AG20443 (cell line): ENCODE data around the gene CNRIP1.
A peak's percentile ranks its signal among the peaks of the same experiment; 100 is the strongest.

Experiments
- DNase-seq: peaks from one replicate; pipeline ENCODE4 v3.0.0; 2012; ENCODE audit warnings: low spot score, mixed read lengths

Gene CNRIP1

DNA sequence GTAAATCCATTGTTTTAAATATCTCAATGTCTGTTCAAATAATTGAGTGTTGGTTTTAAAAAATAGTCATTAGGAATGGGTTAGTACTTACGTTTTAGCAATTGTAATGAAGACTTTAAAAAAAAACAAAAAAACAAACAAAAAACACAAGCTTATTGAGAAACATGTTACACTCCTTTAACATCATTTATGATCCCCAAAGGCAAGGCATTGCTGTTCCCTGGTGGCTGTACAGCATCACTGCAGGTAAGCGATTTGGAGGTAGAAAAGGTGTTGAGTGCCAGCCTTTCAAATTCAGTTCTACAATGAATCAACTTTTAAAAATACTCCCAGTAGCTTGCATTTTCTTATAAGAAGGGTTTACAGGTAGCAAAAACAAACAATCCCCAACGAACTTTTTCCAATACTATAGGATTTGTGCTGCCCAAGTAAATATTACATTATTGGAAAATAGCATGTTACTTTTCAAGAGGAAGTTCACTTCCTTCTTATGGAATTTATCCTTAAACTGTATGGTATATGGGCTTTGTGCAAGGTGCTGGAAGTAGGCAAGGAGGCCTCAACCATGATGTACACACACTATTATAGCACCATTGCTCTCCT lies 27.5 kb downstream of the CNRIP1 start:
- DNase-seq = peak; percentile 23

DNA sequence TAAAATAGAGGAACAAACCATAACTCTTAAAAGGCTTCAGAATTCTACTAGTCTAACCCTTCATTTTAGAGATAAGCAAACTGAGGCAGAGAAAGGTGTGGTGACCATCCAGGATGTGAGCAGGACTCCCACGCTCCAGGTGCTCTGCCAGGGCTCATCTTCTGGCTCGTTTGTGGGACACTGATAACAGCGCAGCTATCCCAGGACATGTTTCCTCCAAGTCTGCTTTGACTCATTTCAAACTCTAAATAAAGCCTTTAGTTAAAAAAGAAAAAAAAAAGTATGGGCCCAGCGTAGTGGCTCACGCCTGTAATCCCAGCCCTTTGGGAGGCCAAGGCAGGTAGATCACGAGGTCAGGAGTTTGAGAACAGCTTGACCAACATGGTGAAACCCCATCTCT lies 28.4 kb downstream of the CNRIP1 start:
- no peak for DNase-seq

GRCh38 chr2:68290901-68291300 lies 28.8 kb downstream of the CNRIP1 start:
- no peak for DNase-seq

DNA sequence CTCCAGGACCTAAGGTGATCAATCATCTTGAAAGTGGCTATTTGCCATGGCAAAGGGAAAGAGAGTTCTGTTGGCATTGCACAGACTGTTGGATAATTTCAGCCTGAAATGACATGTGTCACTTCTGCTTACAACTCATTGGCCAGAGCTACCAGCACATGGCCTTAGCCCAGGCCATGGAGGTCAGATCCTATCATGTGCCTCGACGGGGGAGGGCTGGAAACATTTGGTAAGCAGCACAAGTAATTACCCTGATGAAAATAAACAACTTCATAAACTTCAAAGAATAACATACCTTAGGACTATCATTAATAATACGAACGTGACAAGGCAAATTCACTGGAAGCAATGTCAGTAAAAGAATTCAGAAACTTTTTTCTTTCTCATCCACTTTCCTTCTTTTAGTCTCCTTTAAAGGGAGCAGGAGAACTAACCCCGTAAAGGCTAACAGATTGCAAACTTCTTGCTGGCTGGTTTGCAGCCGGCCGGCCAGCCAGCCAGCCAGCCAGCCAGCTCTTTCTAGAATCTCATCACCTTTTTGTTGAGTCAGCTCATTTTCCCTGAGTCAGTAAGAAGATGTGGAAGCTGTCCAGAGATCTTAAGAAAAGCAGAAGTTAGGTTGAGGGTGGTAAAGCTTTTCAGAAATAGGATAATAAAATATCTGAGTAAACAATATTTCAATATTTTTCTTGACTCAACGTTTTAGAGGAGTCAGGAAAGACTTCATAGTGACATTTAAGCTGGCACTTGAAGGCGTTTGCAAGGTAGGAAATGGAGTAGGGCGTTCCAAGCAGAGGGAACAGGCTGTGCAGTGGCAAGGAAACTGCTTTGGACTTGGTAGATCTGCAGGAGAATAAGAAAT lies 31.9 kb downstream of the CNRIP1 start:
- DNase-seq = peak; percentile 66

GRCh38 chr2:68284896-68285295 lies 34.9 kb downstream of the CNRIP1 start:
- peak; percentile 76 for DNase-seq

DNA sequence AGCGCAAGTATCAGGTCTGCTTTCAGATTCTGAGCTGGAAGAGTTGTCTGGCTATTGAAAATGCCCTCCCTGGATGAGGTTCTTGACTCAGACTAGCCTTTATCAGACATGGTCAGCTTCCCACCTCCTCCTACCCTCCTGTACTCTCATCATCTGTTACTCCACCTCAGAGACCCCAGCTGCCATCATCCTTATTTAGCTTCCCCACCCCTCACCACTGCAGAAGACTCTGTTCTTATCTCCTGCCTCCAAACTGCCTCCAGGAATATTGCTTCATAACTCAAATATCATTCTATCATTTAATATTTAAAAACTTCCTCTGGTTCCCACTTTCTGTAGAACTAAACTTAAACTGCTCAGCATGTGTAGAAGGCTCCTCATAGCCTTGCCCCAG lies 36.3 kb downstream of the CNRIP1 start:
- DNase-seq = no peak

- peak; percentile 65 for DNase-seq
Observed at GRCh38 chr2:68282811-68283418, 36.8 kb downstream of the CNRIP1 start.

DNA sequence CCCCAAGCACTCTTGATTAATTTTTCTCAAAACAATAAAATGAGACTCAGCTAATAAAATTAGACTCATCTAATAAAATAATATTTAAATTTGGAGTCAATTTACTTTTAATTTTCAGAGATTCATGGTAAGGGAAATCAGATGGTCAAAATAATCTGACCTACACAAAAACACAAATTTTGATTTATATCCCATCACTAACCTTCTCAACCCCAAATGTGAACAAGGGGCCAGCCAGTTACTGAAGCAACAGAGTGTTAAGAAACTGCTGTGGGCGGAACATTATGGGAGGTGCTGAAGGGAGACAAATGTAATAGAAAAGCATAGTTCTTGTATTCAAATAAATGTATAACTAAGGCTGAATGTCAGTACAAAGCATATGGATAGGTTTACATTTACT lies 39.0 kb downstream of the CNRIP1 start:
- no peak for DNase-seq

GRCh38 chr2:68280348-68280747 lies 39.4 kb downstream of the CNRIP1 start:
- no peak for DNase-seq

DNA sequence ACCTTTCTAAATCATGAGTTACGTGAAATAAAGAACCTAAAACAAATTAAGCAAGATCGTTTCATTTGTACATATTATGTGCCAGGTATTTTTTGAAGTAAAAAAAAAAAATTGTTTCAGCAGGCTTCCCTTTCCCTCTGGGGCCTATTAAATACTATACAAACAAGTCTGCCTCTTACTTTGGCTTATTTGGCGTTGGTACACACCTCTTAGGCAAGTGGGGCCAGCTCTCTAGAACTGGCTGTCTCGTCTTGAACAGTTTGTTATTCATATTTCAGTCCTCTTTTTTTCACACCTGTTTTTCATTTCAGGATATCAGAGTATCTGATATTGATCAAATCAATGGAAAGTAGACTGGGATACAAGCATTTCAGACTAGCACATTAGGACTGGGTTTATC lies 40.1 kb downstream of the CNRIP1 start:
- DNase-seq = no peak

DNA sequence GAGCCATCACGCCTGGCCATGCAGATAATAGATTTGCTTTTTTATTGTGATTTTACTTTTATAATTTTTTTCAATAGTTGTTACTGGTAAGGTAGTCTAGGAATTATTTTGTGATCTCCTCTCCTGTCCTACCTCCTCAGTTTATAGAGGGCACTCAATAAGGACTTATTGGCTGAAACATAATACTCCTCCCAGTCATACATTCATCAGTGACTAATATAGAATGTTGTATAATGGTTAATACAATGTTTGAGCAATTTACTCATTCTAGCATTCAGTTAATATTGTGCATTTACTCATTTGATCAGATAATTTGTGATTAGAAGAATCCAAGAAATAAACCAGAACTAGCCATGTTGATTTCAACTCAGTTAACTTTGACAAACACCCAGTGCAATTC lies 41.6 kb downstream of the CNRIP1 start:
- DNase-seq = no peak

DNA sequence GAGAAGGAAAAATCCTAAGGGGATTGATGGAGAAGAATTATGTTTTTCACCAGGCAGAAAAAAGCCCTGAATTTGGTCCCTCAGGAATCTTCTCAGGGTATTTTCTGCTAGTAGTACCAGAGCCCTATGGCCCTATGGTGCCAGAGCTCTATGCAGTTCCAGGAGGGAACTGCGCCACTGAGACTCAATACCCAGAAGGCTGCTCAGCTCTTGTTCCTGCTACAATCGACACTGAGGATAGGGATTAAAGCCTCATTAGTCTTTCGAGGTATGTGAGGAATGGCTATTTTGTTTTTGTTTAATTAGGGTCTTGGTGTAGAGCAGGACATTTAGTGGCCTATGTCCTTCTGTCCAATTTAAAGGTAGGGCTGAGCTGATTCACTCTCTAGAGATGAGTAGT lies 45.7 kb downstream of the CNRIP1 start:
- no peak for DNase-seq

- DNase-seq = no peak
Observed at GRCh38 chr2:68272246-68272994, 47.3 kb downstream of the CNRIP1 start.

GRCh38 chr2:68266655-68267054 lies 53.1 kb downstream of the CNRIP1 start:
- no peak for DNase-seq

GRCh38 chr2:68263632-68264031 lies 56.1 kb downstream of the CNRIP1 start:
- DNase-seq = no peak

- DNase-seq = peak; percentile 39
Observed at GRCh38 chr2:68258851-68259250, 60.9 kb downstream of the CNRIP1 start.

DNA sequence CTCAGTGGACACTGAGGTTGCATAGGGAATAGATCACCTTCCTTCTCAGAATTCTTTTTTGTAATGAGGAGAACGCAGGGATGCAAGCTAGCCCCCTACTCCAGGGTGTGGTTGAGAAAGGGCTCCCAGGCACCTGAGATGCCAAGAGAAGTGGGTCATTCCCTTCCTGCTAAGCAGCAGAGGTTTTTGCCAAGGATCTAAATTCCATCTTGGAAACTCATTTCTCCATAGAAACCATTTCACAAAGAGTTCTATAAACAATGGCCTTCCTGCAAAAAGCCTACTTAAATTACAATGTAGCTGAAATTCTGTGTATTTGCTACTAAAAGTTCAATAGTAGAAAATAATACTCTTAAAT lies 63.7 kb downstream of the CNRIP1 start:
- peak; percentile 62 for DNase-seq

DNA sequence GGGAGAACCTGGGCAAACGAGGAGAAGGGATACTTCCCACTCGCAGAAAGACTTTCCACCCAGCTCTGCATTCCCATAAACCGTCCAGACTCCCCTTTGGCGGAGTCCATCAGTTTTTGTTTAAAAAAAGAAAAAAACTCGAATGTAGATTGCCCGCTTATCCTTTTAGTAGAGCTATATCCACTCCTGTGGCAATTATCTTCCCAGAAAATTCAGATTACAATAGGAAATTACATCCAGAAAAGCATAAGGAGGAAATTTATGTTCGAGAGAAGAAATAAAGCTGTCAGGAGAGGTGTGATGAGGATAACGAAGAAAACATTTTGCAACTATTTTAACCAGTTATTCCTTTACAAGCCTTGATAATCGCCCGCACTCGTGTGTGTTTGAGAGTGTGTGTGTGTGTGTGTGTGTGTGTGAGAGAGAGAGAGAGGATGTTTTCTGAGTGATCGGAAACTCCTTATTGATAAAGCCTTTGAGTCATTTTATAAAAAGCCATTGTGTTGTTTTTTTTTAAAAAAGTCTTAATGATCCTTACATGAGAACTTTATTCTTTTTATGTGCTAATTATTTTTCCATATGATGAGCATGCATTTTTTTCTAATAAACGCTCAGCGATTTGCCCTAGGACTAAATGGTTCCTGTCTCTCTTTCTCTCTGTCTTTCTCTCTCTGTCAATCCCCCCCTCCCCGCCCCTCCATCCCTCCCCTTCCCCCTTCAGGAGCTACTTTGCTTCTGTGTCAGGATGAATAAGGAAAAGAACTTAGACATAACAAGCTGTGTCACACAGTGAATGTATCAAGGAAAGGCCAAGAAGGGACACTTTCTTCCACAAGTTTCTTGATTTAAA lies 66.3 kb downstream of the CNRIP1 start:
- DNase-seq = no peak

GRCh38 chr2:68252400-68253218 lies 67.1 kb downstream of the CNRIP1 start, which contains the start of gene PPP3R1:
PPP3R1 (minus strand) TSS chr2:68252532; CDS start chr2:68252127, 405 bp downstream.
- peak; percentile 96 for DNase-seq

DNA sequence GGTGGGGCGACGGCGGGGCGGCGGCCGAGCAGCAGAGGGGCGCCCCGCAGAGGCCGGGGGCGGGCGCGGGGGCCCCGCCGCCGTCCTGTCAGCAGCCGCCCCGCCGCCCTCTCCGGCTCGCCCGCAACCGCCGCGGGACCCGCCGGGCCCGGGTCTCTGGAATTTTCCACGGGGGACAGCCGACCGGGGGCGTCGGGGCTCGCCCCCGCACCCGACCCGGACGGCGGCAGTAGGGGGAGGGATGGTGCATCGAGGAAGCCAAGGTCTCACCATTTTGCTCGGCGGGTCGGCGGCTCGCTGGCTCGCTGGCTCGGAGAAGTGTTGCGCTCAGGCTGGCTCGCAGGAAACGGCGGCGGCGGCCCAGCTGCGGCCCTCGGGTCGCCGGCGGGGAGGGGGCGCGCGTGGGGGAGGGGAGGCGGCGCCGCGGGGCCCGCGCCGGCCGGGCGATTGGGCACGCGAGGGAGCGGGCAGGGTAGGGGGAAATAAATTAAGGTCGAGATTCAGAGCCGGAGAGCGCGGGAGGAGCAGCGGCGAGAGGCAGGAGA lies 67.8 kb downstream of the CNRIP1 start:
- peak; percentile 57 for DNase-seq
